ENCODE results near the gene ARHGAP4. TPM values are rescaled to one million over a fixed set of nuclear protein-coding genes. Genes with fewer than 3 reads are reported as not detected.

The ARHGAP4 gene
- polyA plus RNA-seq, 3 donors: 51.5 to 508 (median 64.4) TPM

- Histone ChIP-seq H3K4me2 (replicated peaks; ENCODE audit: extremely low read depth, low read length, poor library complexity, severe bottlenecking) (no peak overlapping the region), H3K4me1 (ENCODE audit: control insufficient read depth in 1 of 2, insufficient read depth in 2 of 2, low read length in 2 of 2) (no peaks in the 10 kb centered on the region), H3K27ac (ENCODE audit: low read depth in 1 of 2, low read length in 2 of 2) (no peak overlapping the region), H3K79me2 (ENCODE audit: insufficient read depth, low read length) (no peaks in the 10 kb centered on the region), H2AFZ (ENCODE audit: insufficient read depth, low read depth, low read length, poor library complexity, severe bottlenecking) (no peak overlapping the region), H3K9me3 (replicated peaks in 1 of 2; ENCODE audit: control insufficient read depth in 1 of 2, insufficient read depth in 1 of 2, low read length in 2 of 2) (no peaks in the 10 kb centered on the region), H3K27me3 (ENCODE audit: control insufficient read depth in 2 of 2, insufficient read depth in 2 of 2, low read length in 2 of 2) (no peaks in the 10 kb centered on the region), H3K9ac (ENCODE audit: insufficient read depth, low read length, poor library complexity, severe bottlenecking) (no peak overlapping the region), H3K36me3 (replicated peaks in 1 of 2; ENCODE audit: control insufficient read depth in 1 of 2, insufficient read depth in 2 of 2, low read length in 2 of 2) (no peaks in the 10 kb centered on the region), H3K4me3 (replicated peaks in 1 of 3; ENCODE audit: low read depth in 2 of 3, low read length in 3 of 3) (no peak overlapping the region), H4K20me1 (ENCODE audit: insufficient read depth, low read length) (no peaks in the 10 kb centered on the region)
- Mint-ChIP-seq H3K36me3 (no peaks in the 10 kb centered on the region), H3K4me3 (peak overlapping the region in 1 of 2 donors; percentile 45), H3K27me3 (ENCODE audit: low read depth in 3 of 3) (peaks cover 10 to 50% (median 10%) of the 10 kb centered on the region in 3 donors), H3K27ac (no peak overlapping the region), H3K4me1 (no peaks in the 10 kb centered on the region), H3K9me3 (peaks cover 0 to 11% (median 0%) of the 10 kb centered on the region in 7 donors)
- 85% methylated on average over 13 of the region's 22 CpGs for WGBS (ENCODE audit: insufficient coverage)
- TF ChIP-seq CTCF (IDR thresholded peaks at IDR 0.05): no peak
- intact Hi-C loops (cut with micrococcal nuclease): no loop called here
- DNase-seq: no peak
Observed at GRCh38 chrX:153862369-153863250, 63.5 kb downstream of the ARHGAP4 start.

- H4K20me1 ChIP-seq (ENCODE audit: insufficient read depth, low read length): no peaks in the 10 kb centered on the region
- no peak overlapping the region for H3K4me2 ChIP-seq (replicated peaks; ENCODE audit: extremely low read depth, low read length, poor library complexity, severe bottlenecking)
- intact Hi-C loops (cut with micrococcal nuclease): no loop called here
- no peak overlapping the region for H3K27ac Mint-ChIP-seq
- H3K79me2 ChIP-seq (ENCODE audit: insufficient read depth, low read length): no peaks in the 10 kb centered on the region
- H3K4me1 Mint-ChIP-seq: no peaks in the 10 kb centered on the region
- no peak overlapping the region for H3K9ac ChIP-seq (ENCODE audit: insufficient read depth, low read length, poor library complexity, severe bottlenecking)
- TF ChIP-seq CTCF (IDR thresholded peaks at IDR 0.05): no peak
- no peaks in the 10 kb centered on the region for H3K36me3 Mint-ChIP-seq
- no peak overlapping the region for H3K4me3 ChIP-seq (replicated peaks in 1 of 3; ENCODE audit: low read depth in 2 of 3, low read length in 3 of 3)
- no peak overlapping the region for H3K4me3 Mint-ChIP-seq
- peaks cover 0 to 2% of the 10 kb centered on the region in 2 donors for H3K27me3 ChIP-seq (ENCODE audit: control insufficient read depth in 2 of 2, insufficient read depth in 2 of 2, low read length in 2 of 2)
- H3K27ac ChIP-seq (ENCODE audit: low read depth in 1 of 2, low read length in 2 of 2): no peak overlapping the region
- H3K9me3 Mint-ChIP-seq: peaks cover 0 to 11% (median 2%) of the 10 kb centered on the region in 7 donors
- H3K4me1 ChIP-seq (ENCODE audit: control insufficient read depth in 1 of 2, insufficient read depth in 2 of 2, low read length in 2 of 2): no peaks in the 10 kb centered on the region
- H3K9me3 ChIP-seq (replicated peaks in 1 of 2; ENCODE audit: control insufficient read depth in 1 of 2, insufficient read depth in 1 of 2, low read length in 2 of 2): no peaks in the 10 kb centered on the region
- peaks cover 14 to 49% (median 14%) of the 10 kb centered on the region in 3 donors for H3K27me3 Mint-ChIP-seq (ENCODE audit: low read depth in 3 of 3)
- 86% methylated on average over 5 of the region's 21 CpGs for WGBS (ENCODE audit: insufficient coverage)
- no peak for DNase-seq
- H3K36me3 ChIP-seq (replicated peaks in 1 of 2; ENCODE audit: control insufficient read depth in 1 of 2, insufficient read depth in 2 of 2, low read length in 2 of 2): no peaks in the 10 kb centered on the region
- no peak overlapping the region for H2AFZ ChIP-seq (ENCODE audit: insufficient read depth, low read depth, low read length, poor library complexity, severe bottlenecking)
Observed at GRCh38 chrX:153861733-153862310, 64.2 kb downstream of the ARHGAP4 start.
